Spinal cord (tissue), 10 donors: Measurements from ENCODE around the gene NCKIPSD. TPM values are rescaled to one million over a fixed set of nuclear protein-coding genes. Genes with fewer than 3 reads are reported as not detected.

Experiments used
- DNase-seq, 6 donors: peaks; one replicate each; pipeline versions ENCODE4 v3.0.0 to v3.0.0-alpha.2; 2013 to 2015; ENCODE audit warnings: low spot score in 6 of 6, low read depth in 4 of 6
- H3K27ac ChIP-seq: one replicate; pipeline ENCODE4 v1.5.1; 2013; ENCODE audit warnings: low read depth, low read length, control low read depth
- H3K27me3 ChIP-seq: one replicate; pipeline ENCODE4 v1.6.1; 2013; ENCODE audit warnings: low read length; ENCODE audit not compliant: control insufficient read depth, insufficient read depth
- H3K36me3 ChIP-seq: one replicate; pipeline ENCODE4 v1.6.1; 2013; ENCODE audit warnings: low read length; ENCODE audit not compliant: control insufficient read depth, insufficient read depth
- H3K4me1 ChIP-seq: one replicate; pipeline ENCODE4 v1.6.1; 2013; ENCODE audit warnings: low read length; ENCODE audit not compliant: control insufficient read depth, insufficient read depth
- H3K4me3 ChIP-seq: one replicate; pipeline ENCODE4 v1.5.1; 2013; ENCODE audit warnings: low read depth, low read length, control low read depth
- H3K9me3 ChIP-seq: one replicate; pipeline ENCODE4 v1.6.1; 2013; ENCODE audit warnings: low read length; ENCODE audit not compliant: control insufficient read depth, insufficient read depth
- WGBS: methylation state at CpG from one replicate; pipeline ENCODE4 v1.1.5; 2013; ENCODE audit warnings: missing lambda C conversion rate; ENCODE audit not compliant: insufficient coverage; 5-methylcytosine and 5-hydroxymethylcytosine counted together
- polyA plus RNA-seq, 2 donors: library from polyadenylated mRNA; unstranded; fragments of 120-200 nt; gene quantifications; one replicate each; pipeline ENCODE4 v1.2.1, GENCODE V29; 2013; ENCODE audit not compliant: insufficient read length in 2 of 2
- total RNA-seq, 2 donors: library from RNA; depleted of rRNA in 1 of 2; stranded (reverse); fragments of 120-200 nt in 1 of 2; fragments of >200 nt in 1 of 2; gene quantifications; one replicate each; pipeline versions ENCODE4 v1.2.3 to v1.2.4, GENCODE V29; 2013 to 2014
- donor health status: healthy.

The NCKIPSD gene
- total and polyA plus RNA-seq, 4 donors: 13.1 to 25.7 (median 18.2) TPM

DNA sequence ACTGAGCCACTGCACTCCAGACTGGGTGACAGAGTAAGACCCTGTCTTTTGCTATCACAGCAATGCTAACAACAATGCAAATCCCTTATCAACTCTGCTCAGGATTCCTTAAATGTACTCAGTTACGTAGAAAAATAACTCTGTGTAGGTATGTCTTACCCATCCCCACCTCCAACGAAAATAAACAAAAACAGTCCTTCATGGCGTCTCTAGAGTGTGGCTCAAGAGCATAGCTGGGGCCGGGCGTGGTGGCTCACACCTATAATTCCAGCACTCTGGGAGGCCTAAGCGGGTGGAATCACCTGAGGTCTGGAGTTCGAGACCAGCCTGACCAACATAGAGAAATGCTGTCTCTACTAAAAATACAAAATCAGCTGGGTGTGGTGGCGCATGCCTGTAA is 13.2 kb upstream of the NCKIPSD start:
- Histone ChIP-seq H3K4me3 (no peak overlapping the region), H3K9me3 (no peaks in the 10 kb centered on the region), H3K27me3 (no peaks in the 10 kb centered on the region), H3K27ac (no peak overlapping the region), H3K36me3 (peaks cover 36% of the 10 kb centered on the region), H3K4me1 (peaks cover 33% of the 10 kb centered on the region)
- DNase-seq: no peak
- 91% methylated on average over 5 of the region's 8 CpGs for WGBS

DNA sequence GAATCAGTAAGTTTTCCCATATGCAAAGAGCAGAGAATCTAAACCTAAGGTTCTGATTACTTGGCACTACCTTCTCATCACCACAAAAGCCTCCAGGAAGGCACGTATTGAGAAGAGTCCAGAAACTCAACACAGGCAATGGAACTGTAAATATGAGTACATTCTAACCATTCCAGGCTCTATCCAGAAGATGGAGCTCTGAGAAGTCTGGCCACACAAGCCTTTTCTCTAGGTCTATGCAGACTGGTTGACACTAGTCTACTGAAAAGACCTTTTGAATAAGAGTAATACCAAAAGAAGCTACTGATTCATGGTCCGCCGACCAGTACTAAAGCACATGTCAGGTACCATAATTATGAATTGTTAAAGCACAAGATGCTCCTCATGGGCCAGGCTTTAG is 12.2 kb upstream of the NCKIPSD start:
- H3K4me3 ChIP-seq: no peak overlapping the region
- DNase-seq: no peak
- H3K4me1 ChIP-seq: peaks cover 32% of the 10 kb centered on the region
- H3K27ac ChIP-seq: no peak overlapping the region
- peaks cover 44% of the 10 kb centered on the region for H3K36me3 ChIP-seq
- H3K27me3 ChIP-seq: no peaks in the 10 kb centered on the region
- no peaks in the 10 kb centered on the region for H3K9me3 ChIP-seq
- WGBS: no CpG with 5 or more reads among the region's 3 CpGs

DNA sequence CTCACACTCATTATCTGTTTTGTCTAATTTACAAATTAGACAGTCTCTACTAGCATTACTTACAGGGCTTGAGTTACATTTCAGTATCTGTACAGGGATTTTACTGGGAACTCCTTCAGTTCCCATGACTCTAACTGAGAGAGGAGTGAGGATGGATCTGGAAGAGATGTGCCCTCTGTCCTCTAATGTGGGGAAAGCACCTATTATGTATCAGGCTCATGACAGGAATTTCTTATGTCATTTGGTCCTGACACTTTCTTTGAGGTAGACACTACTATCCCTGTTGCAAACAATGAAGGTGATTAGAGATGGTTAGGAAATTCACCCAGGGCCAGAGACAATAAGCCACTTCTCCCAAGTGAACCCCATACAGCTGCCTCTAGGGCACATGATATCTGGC is 10.9 kb upstream of the NCKIPSD start:
- Histone ChIP-seq H3K27me3 (no peaks in the 10 kb centered on the region), H3K9me3 (no peaks in the 10 kb centered on the region), H3K36me3 (peaks cover 56% of the 10 kb centered on the region), H3K4me1 (peaks cover 32% of the 10 kb centered on the region), H3K27ac (no peak overlapping the region), H3K4me3 (no peak overlapping the region)
- no peak for DNase-seq

DNA sequence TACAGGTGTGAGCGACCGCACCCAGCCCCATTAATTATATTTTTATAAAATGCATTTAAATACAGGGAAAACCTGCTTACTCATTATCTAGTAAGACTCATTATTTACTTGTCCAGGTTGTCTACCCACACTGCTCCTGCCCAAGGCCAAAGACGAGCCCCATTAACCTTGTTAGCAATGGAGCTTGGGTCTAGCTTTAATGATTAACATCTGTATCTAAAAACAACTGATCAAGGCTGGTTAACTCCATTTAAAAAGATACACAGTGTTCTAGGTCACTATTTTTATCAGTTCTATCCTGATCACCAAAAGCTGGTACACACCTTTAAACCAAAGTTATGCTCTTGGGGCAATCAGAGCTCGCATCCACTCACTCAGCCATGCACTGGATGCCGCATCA is 10.4 kb upstream of the NCKIPSD start:
- 83% methylated on average over 2 of the region's 5 CpGs for WGBS
- H3K4me3 ChIP-seq: no peak overlapping the region
- H3K36me3 ChIP-seq: peaks cover 56% of the 10 kb centered on the region
- no peak overlapping the region for H3K27ac ChIP-seq
- peaks cover 32% of the 10 kb centered on the region for H3K4me1 ChIP-seq
- H3K9me3 ChIP-seq: no peaks in the 10 kb centered on the region
- no peaks in the 10 kb centered on the region for H3K27me3 ChIP-seq
- DNase-seq: no peak

DNA sequence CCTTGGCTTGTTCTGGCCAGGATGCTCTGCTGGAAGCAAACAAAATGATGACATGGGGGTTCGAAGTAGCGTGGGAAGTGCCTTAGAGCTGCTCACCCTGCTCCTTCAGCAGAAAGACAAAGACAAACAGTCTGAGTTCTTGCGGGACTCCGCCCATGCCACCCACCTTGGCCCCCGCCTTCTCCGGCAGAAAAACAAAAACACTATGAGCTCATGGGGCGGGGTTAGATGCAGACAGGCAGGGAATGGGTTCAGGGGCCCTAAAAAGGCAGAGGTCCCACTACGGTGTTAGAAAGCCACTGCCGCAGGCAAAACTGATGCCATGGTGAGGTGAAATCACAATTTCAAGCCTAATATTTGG is 9.7 kb upstream of the NCKIPSD start:
- Histone ChIP-seq H3K36me3 (peaks cover 60% of the 10 kb centered on the region), H3K27me3 (no peaks in the 10 kb centered on the region), H3K4me1 (peaks cover 28% of the 10 kb centered on the region), H3K9me3 (no peaks in the 10 kb centered on the region), H3K4me3 (no peak overlapping the region), H3K27ac (peak overlapping the region; percentile 85)
- DNase-seq: peak in 2 of 6 donors; percentile 43 to 81
- WGBS: 21% methylated on average over 4 of the region's 9 CpGs

DNA sequence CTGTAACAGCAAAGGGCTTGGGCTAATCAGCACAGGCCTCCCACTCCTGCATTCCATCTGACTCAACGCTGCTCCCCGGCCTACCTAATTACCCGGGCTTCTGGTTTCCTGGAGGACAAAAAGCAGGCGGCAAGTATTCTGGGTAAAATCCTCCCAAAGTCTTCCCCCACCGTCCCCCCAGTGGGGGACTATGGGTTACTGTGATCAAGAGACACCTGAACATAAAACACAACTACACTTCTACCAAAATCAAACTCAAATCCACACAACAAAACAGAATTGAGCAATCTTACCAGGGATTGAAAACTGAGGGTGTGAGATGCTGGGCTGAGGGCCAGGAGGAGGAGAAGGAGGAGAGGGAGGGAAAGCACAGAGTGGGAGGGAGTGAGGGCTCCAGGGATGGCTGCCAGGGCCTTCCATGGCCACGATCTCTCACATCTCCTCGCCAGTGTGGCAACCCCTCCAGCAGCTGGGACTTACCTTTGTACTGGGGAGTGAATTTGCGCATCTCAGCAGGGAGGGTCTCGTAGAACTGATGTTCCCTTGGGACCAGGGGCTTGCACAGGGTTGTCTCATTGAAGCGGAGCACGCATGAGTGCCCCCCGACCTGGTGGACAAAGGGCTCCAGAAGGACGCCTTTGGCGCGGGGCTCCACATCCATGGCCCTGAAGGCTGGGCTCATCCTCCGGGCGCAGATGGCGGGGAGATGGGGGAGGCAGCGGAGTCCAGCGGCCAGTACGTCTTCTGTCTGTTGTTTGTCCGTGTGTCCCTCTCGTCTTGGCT is 9.1 kb upstream of the NCKIPSD start:
- no peaks in the 10 kb centered on the region for H3K9me3 ChIP-seq
- H3K36me3 ChIP-seq: peaks cover 65% of the 10 kb centered on the region
- peaks cover 28% of the 10 kb centered on the region for H3K4me1 ChIP-seq
- WGBS: 20% methylated on average over 16 of the region's 23 CpGs
- peak overlapping the region; percentile 85 for H3K27ac ChIP-seq
- no peak overlapping the region for H3K4me3 ChIP-seq
- no peaks in the 10 kb centered on the region for H3K27me3 ChIP-seq
- peak in 4 of 6 donors; percentile 48 to 91 (median 62) for DNase-seq

DNA sequence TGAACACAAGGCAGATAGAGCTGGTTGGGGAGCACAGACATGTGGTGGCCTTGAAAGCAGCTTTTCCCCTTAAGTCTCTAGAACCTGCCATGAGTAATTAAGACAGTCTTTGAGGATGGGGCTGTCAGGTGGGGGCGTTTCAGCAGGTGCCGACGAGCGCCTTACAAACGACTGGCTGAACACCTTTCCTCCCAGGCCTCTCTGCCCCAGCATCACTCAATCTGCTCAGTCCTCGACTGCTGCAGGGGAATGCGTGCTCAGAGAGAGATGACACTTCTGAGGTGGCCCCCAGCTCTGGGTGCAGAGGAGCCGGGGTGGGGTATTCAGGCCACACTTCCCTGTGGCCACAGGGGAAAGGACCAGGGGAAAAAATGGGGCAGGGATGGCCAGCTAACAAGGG is 8.1 kb upstream of the NCKIPSD start:
- no peaks in the 10 kb centered on the region for H3K9me3 ChIP-seq
- H3K27me3 ChIP-seq: no peaks in the 10 kb centered on the region
- H3K4me3 ChIP-seq: no peak overlapping the region
- peak overlapping the region; percentile 37 for H3K27ac ChIP-seq
- no peak for DNase-seq
- peaks cover 71% of the 10 kb centered on the region for H3K36me3 ChIP-seq
- peaks cover 28% of the 10 kb centered on the region for H3K4me1 ChIP-seq
- WGBS: 41% methylated on average over 2 of the region's 8 CpGs

DNA sequence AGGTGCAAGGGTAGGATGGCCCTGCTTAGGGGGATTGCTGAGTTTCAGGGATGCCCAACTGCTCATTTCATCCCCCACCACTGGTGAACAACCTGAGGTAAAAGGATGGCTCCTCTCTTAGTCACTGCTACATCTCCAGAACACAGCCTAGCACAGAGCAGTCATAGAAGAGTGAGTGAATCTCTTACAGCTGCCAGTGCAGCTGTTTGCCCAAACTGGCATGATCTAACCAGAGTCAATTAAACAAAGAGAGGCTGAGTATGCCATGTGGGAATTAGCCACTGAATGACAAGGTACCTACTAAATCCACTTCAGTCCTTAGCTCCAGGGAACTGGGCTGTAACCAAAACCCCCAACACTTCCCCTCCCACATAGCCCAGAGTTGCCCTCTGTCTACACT is 6.8 kb upstream of the NCKIPSD start:
- Histone ChIP-seq H3K9me3 (no peaks in the 10 kb centered on the region), H3K4me1 (peaks cover 28% of the 10 kb centered on the region), H3K27me3 (no peaks in the 10 kb centered on the region), H3K27ac (no peak overlapping the region), H3K36me3 (peaks cover 76% of the 10 kb centered on the region), H3K4me3 (no peak overlapping the region)
- DNase-seq: no peak

DNA sequence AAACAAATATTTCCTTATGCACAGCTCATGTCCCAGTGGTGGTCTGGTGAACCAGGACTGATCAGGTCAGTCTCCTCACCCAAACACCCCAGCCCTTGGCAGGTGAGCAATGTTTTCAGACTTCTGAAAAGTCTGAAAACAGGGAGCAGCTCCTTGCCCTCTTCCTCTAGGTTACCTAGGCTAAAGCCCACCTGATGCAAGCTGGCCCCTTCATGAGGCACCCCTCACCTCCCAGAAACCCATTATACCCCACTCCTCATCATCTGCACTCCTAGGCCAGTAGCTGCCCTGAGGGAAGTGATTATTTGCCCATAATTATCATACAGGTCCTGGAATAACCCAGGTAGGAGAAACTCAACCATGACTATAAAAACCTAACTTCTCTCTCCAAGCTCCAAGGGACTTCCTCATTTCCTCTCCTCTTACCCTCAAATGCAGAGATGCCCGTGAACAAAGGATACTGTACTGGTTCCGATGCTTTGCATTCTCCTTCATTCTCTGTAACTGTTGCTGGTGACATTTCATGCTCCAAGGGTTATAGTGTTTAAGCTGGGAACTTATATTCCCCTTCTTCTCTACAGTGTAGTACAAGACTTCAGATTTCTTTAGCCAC is 5.2 kb upstream of the NCKIPSD start:
- Histone ChIP-seq H3K4me1 (peaks cover 26% of the 10 kb centered on the region), H3K36me3 (peaks cover 84% of the 10 kb centered on the region), H3K27ac (no peak overlapping the region), H3K9me3 (no peaks in the 10 kb centered on the region), H3K4me3 (no peak overlapping the region), H3K27me3 (no peaks in the 10 kb centered on the region)
- DNase-seq: no peak
- WGBS: no CpG with 5 or more reads among the region's 2 CpGs

DNA sequence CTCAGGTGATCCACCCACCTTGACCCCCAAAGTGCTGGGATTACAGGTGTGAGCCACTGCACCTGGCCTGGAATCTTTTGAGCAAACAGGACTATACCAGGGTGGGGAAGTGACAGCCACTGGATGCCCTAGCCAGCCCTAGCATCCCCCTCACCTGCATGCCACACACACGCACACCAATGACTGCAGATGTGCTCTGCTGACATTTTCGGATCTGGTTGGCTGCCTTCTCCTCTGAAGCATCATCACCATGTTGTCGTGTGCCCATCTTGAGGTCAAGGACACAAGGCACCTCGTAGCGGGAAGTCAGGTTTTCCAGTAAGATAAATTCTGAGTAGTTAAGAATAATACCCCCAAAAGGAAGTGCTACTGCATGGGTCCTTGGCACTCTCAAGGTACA is 3.7 kb upstream of the NCKIPSD start:
- Histone ChIP-seq H3K4me1 (peaks cover 23% of the 10 kb centered on the region), H3K27me3 (no peaks in the 10 kb centered on the region), H3K9me3 (no peaks in the 10 kb centered on the region), H3K27ac (no peak overlapping the region), H3K4me3 (no peak overlapping the region), H3K36me3 (peaks cover 76% of the 10 kb centered on the region)
- no peak for DNase-seq
- WGBS: 100% methylated on average over 2 of the region's 5 CpGs
